Hematopoietic multipotent progenitor cell treated with erythropoietin and hydrocortisone succinate and interleukin-3 and kit ligand, for 6 days (in vitro differentiated cells): ENCODE measurements around the gene LCN1.

Experiments used
- DNase-seq: peaks from one replicate; pipeline ENCODE4 v3.0.0-alpha.2; 2015

The LCN1 gene

GRCh38 chr9:135489188-135489906 is 31.9 kb upstream of the LCN1 start:
- DNase-seq, result no peak

GRCh38 chr9:135490166-135490870 is 30.9 kb upstream of the LCN1 start:
- DNase-seq, result no peak

- no peak for DNase-seq
These were observed 30.2 kb upstream of the LCN1 start for GRCh38 chr9:135490980-135491464.

GRCh38 chr9:135491764-135492163 is 29.5 kb upstream of the LCN1 start:
- no peak for DNase-seq

GRCh38 chr9:135492886-135493669 is 28.2 kb upstream of the LCN1 start:
- DNase-seq, result no peak

GRCh38 chr9:135494791-135495559 is 26.3 kb upstream of the LCN1 start:
- no peak for DNase-seq

GRCh38 chr9:135498381-135499126 is 22.7 kb upstream of the LCN1 start:
- DNase-seq, result no peak

GRCh38 chr9:135499326-135500070 is 21.7 kb upstream of the LCN1 start:
- peak; percentile 92 for DNase-seq

GRCh38 chr9:135500071-135500524 is 21.1 kb upstream of the LCN1 start:
- DNase-seq, result no peak

- peak; percentile 91 for DNase-seq
These were observed 20.5 kb upstream of the LCN1 start, which contains the start of gene MRPS2 for GRCh38 chr9:135500525-135501260. TSS of gene MRPS2 (plus strand) at chr9:135500682. CDS start at chr9:135500711, 29 bp downstream.

GRCh38 chr9:135501261-135502167 is 19.7 kb upstream of the LCN1 start:
- DNase-seq, result peak; percentile 86

- DNase-seq, result no peak
These were observed 18.9 kb upstream of the LCN1 start for GRCh38 chr9:135502168-135502872.

- no peak for DNase-seq
These were observed 18.3 kb upstream of the LCN1 start for GRCh38 chr9:135502873-135503321.

GRCh38 chr9:135503371-135504261 is 17.6 kb upstream of the LCN1 start:
- no peak for DNase-seq

- DNase-seq, result peak; percentile 86
These were observed 16.7 kb upstream of the LCN1 start for GRCh38 chr9:135504262-135505243.
